ENCODE results near the gene HMGN4. TPM values are rescaled to one million over a fixed set of nuclear protein-coding genes. Genes with fewer than 3 reads are reported as not detected.

The HMGN4 gene
- total RNA-seq, 1 experiment from 2014 or later = 54.8 TPM

DNA sequence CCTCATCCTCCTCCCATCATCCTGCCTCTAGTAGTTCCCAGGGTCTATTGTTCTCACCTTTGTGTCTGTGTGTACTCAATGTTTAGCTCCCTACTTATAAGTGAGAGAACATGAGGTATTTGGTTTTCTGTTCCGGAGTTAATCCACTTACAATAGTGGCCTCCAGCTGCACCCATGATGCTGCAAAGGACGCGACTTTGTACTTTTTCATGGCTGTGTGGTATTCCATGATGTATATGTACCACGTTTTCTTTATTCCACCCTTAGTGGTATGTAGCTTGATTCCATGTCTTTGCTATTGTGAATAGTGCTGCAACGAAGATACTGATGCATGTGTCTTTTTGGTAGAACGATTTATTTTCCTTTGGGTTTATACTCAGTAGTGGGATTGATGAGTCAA is 40.1 kb downstream of the HMGN4 start:
- no peaks in the 10 kb centered on the region for H3F3A ChIP-seq (ENCODE audit: low read length, unreplicated experiment)
- H2AFZ ChIP-seq (ENCODE audit: low read length) = no peak overlapping the region
- no peak overlapping the region for H3K9ac ChIP-seq (ENCODE audit: low read length)
- no peaks in the 10 kb centered on the region for H3K27me3 ChIP-seq (ENCODE audit: low read length)
- H3K36me3 ChIP-seq (ENCODE audit: low read depth, low read length) = no peaks in the 10 kb centered on the region
- no TSS peak for BruUV-seq (replicated peaks)
- H4K20me1 ChIP-seq (ENCODE audit: low read length) = no peaks in the 10 kb centered on the region
- intact Hi-C loops (cut with micrococcal nuclease) = no loop called here
- TF ChIP-seq, protein P1, sequence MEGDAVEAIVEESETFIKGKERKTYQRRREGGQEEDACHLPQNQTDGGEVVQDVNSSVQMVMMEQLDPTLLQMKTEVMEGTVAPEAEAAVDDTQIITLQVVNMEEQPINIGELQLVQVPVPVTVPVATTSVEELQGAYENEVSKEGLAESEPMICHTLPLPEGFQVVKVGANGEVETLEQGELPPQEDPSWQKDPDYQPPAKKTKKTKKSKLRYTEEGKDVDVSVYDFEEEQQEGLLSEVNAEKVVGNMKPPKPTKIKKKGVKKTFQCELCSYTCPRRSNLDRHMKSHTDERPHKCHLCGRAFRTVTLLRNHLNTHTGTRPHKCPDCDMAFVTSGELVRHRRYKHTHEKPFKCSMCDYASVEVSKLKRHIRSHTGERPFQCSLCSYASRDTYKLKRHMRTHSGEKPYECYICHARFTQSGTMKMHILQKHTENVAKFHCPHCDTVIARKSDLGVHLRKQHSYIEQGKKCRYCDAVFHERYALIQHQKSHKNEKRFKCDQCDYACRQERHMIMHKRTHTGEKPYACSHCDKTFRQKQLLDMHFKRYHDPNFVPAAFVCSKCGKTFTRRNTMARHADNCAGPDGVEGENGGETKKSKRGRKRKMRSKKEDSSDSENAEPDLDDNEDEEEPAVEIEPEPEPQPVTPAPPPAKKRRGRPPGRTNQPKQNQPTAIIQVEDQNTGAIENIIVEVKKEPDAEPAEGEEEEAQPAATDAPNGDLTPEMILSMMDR (conservative IDR thresholded peaks at IDR 0.05; ENCODE audit: low read depth, low read length) = no peak
- TF ChIP-seq EZH2phosphoT487 (IDR thresholded peaks at IDR 0.05; ENCODE audit: borderline replicate concordance, low read length) (no peak), EZH2 (IDR thresholded peaks at IDR 0.05; ENCODE audit: low read length, unreplicated experiment) (no peak)
- H3K9me2 ChIP-seq (replicated peaks; ENCODE audit: low read length) = no peaks in the 10 kb centered on the region
- ChIA-PET CTCF (interaction anchor here (1.0 kb wide), 1 partner anchor 17 kb away, joined by 3 read pairs; no protein-coding TSS in a partner anchor), POLR2A (ENCODE audit: unreplicated experiment) (interaction anchor here (0.6 kb wide), 1 partner anchor 81 kb away, joined by 3 read pairs; no protein-coding TSS in a partner anchor)
- H3K4me2 ChIP-seq (ENCODE audit: low read length) = no peak overlapping the region
- H3K4me1 ChIP-seq (ENCODE audit: insufficient read depth, low read length) = no peaks in the 10 kb centered on the region
- H3K9me3 ChIP-seq (ENCODE audit: low read length) = no peaks in the 10 kb centered on the region
- ATAC-seq = no peak
- no peak overlapping the region for H3K4me3 ChIP-seq (ENCODE audit: low read length)
- H3K79me2 ChIP-seq (ENCODE audit: low read length) = no peaks in the 10 kb centered on the region
- no peak overlapping the region for H3K27ac ChIP-seq (ENCODE audit: low read length)
- no peak for DNase-seq

DNA sequence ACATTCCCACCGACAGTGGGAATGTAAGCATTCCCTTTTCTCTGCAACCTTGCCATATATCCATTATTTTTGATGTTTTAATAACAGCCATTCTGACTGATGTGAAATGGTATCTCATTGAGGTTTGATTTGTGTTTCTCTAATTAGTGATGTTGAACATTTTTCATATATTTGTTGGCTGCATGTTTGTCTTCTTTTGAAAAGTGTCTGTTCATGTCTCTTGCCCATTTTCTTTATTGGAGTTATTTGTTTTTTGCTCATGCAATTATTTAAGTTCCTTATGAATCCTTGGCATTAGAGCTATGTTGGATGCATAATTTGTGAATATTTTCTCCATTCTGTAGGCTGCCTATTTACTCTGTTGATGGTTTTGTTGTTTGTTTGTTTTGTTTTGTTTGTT is 40.6 kb downstream of the HMGN4 start:
- Histone ChIP-seq H3K4me1 (ENCODE audit: insufficient read depth, low read length) (no peaks in the 10 kb centered on the region), H3K4me3 (ENCODE audit: low read length) (no peak overlapping the region), H3K4me2 (ENCODE audit: low read length) (no peak overlapping the region), H3K27me3 (ENCODE audit: low read length) (no peaks in the 10 kb centered on the region), H3K9me2 (replicated peaks; ENCODE audit: low read length) (no peaks in the 10 kb centered on the region), H3K9ac (ENCODE audit: low read length) (no peak overlapping the region), H4K20me1 (ENCODE audit: low read length) (no peaks in the 10 kb centered on the region), H3F3A (ENCODE audit: low read length, unreplicated experiment) (no peaks in the 10 kb centered on the region), H3K9me3 (ENCODE audit: low read length) (no peaks in the 10 kb centered on the region), H3K27ac (ENCODE audit: low read length) (no peak overlapping the region), H3K79me2 (ENCODE audit: low read length) (no peaks in the 10 kb centered on the region), H2AFZ (ENCODE audit: low read length) (no peak overlapping the region), H3K36me3 (ENCODE audit: low read depth, low read length) (no peaks in the 10 kb centered on the region)
- ChIA-PET POLR2A (ENCODE audit: unreplicated experiment) (interaction anchor here (0.6 kb wide), 1 partner anchor 82 kb away, joined by 3 read pairs; no protein-coding TSS in a partner anchor), CTCF (no interaction called here)
- no TSS peak for BruUV-seq (replicated peaks)
- ATAC-seq = no peak
- intact Hi-C loops (cut with micrococcal nuclease) = no loop called here
- TF ChIP-seq EZH2phosphoT487 (IDR thresholded peaks at IDR 0.05; ENCODE audit: borderline replicate concordance, low read length) (no peak), EZH2 (IDR thresholded peaks at IDR 0.05; ENCODE audit: low read length, unreplicated experiment) (no peak)
- TF ChIP-seq, protein P1 (conservative IDR thresholded peaks at IDR 0.05; ENCODE audit: low read depth, low read length) = no peak
- DNase-seq = no peak

DNA sequence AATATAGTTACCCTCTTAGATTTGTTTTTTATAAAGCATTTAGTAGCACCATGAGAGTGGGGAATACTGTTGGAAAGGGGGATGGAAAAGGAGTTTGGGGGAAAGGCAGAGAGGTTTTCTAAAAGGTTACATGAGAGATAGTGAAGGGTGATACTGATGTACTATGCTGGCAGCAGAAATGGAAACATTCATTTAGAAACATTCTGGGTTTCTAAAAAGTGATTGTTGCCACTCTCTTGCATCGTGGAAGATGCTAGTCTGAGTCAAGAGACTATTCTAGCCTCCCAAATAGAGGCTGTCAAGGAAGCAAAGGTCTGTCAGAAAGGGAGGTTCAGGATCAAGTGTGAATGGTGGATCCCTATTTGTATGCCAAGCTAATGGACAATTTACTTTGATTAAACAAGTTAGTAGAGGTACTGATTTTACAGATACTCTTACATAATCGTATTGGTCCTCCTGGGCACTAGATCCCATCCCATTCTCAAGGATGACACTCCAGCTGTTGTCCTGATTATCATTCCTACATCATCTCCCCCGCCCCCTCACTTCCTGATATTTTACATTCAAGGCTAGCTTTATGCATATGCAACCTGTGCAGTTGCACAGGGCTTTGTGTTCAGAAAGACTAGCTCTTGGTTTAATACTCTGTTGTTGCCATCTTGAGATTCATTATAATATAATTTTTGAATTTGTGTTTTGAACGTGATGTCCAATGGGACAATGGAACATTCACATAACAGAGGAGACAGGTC is 43.2 kb downstream of the HMGN4 start:
- no peak for ATAC-seq
- Histone ChIP-seq H3K4me3 (ENCODE audit: low read length) (no peak overlapping the region), H2AFZ (ENCODE audit: low read length) (no peak overlapping the region), H3K4me1 (ENCODE audit: insufficient read depth, low read length) (no peaks in the 10 kb centered on the region), H3K9me2 (replicated peaks; ENCODE audit: low read length) (no peaks in the 10 kb centered on the region), H3K79me2 (ENCODE audit: low read length) (no peaks in the 10 kb centered on the region), H3K27me3 (ENCODE audit: low read length) (no peaks in the 10 kb centered on the region), H3K27ac (ENCODE audit: low read length) (no peak overlapping the region), H3K36me3 (ENCODE audit: low read depth, low read length) (no peaks in the 10 kb centered on the region), H3K9me3 (ENCODE audit: low read length) (no peaks in the 10 kb centered on the region), H4K20me1 (ENCODE audit: low read length) (no peaks in the 10 kb centered on the region), H3F3A (ENCODE audit: low read length, unreplicated experiment) (no peaks in the 10 kb centered on the region), H3K4me2 (ENCODE audit: low read length) (no peak overlapping the region), H3K9ac (ENCODE audit: low read length) (no peak overlapping the region)
- intact Hi-C loops (cut with micrococcal nuclease) = no loop called here
- DNase-seq = no peak
- POLR2A ChIA-PET (ENCODE audit: unreplicated experiment) = no interaction called here
- BruUV-seq (replicated peaks) = no TSS peak
- TF ChIP-seq EZH2 (IDR thresholded peaks at IDR 0.05; ENCODE audit: low read length, unreplicated experiment) (no peak), EZH2phosphoT487 (IDR thresholded peaks at IDR 0.05; ENCODE audit: borderline replicate concordance, low read length) (no peak)
- TF ChIP-seq, protein P1 (conservative IDR thresholded peaks at IDR 0.05; ENCODE audit: low read depth, low read length) = no peak
- CTCF ChIA-PET = no interaction called here
